NCI-H2196 treated with DMSO at 0.1 percent for 48 hours (cell line): ENCODE results near the gene DAP.
A peak's percentile ranks its signal among the peaks of the same experiment; 100 is the strongest.

Experiments used
- DNase-seq: peaks from one replicate; lab custom pipeline; 2025; ENCODE audit not compliant: unreplicated experiment; lab: John Stamatoyannopoulos, UW

DAP gene

GRCh38 chr5:10712574-10713366 lies 48.3 kb downstream of the DAP start:
- DNase-seq: no peak

GRCh38 chr5:10711562-10711961 lies 49.5 kb downstream of the DAP start:
- no peak for DNase-seq

GRCh38 chr5:10710513-10711128 lies 50.4 kb downstream of the DAP start:
- no peak for DNase-seq

- no peak for DNase-seq
Measured at GRCh38 chr5:10709933-10710332, 51.1 kb downstream of the DAP start.

GRCh38 chr5:10709409-10709808 lies 51.6 kb downstream of the DAP start:
- DNase-seq: no peak

GRCh38 chr5:10708189-10708944 lies 52.7 kb downstream of the DAP start:
- no peak for DNase-seq

- DNase-seq: no peak
Measured at GRCh38 chr5:10707198-10708142, 53.6 kb downstream of the DAP start.

- no peak for DNase-seq
Measured at GRCh38 chr5:10706326-10706725, 54.7 kb downstream of the DAP start.

- DNase-seq: no peak
Measured at GRCh38 chr5:10705747-10706146, 55.3 kb downstream of the DAP start.

- DNase-seq: peak; percentile 8
Measured at GRCh38 chr5:10704949-10705621, 55.9 kb downstream of the DAP start.

- no peak for DNase-seq
Measured at GRCh38 chr5:10703676-10704075, 57.4 kb downstream of the DAP start.

GRCh38 chr5:10702911-10703491 lies 58.0 kb downstream of the DAP start:
- DNase-seq: no peak

- DNase-seq: no peak
Measured at GRCh38 chr5:10702040-10702629, 58.9 kb downstream of the DAP start.

- DNase-seq: peak; percentile 3
Measured at GRCh38 chr5:10701567-10702039, 59.4 kb downstream of the DAP start.

GRCh38 chr5:10700516-10700915 lies 60.5 kb downstream of the DAP start:
- DNase-seq: no peak

GRCh38 chr5:10699987-10700386 lies 61.0 kb downstream of the DAP start:
- no peak for DNase-seq

- DNase-seq: no peak
Measured at GRCh38 chr5:10699281-10699874, 61.7 kb downstream of the DAP start.

GRCh38 chr5:10695759-10696543 lies 65.1 kb downstream of the DAP start:
- DNase-seq: no peak
